NCI-H2107 treated with DMSO at 0.1 percent for 48 hours (cell line): Measurements from ENCODE around the gene DUOX1.

ENCODE experiments used
- DNase-seq: peaks from one replicate; lab custom pipeline; 2025; ENCODE audit not compliant: unreplicated experiment; lab: John Stamatoyannopoulos, UW

The DUOX1 gene

GRCh38 chr15:45139770-45140169, 10.0 kb downstream of the DUOX1 start:
- no peak for DNase-seq

DNA sequence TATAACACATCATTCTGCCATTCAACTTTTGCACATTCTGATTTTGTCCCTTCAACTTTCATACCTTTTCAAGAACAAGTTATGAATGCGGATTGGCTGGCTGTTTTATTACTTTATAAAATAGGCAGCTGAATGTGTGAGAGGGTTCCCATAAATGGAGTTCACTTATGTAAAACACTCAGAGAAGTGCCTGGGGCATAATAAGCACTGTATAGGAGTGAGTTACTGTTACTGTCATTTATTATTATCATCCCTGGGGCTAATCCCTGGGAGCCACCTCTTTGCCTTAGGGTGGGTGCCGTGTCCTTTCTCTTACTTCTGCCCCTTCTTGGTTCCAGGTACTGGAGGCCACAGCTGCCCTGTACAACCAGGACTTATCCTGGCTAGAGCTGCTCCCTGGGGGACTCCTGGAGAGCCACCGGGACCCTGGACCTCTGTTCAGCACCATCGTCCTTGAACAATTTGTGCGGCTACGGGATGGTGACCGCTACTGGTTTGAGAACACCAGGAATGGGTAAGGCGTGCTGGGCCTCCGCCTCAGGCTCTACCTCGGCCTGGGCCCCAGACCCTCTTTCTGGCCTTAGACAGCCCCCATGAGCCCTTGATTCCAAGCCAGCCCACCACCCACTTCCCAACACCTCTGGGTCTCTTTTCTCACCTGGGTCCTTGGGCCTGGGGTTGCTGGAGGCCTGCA, 10.9 kb downstream of the DUOX1 start:
- no peak for DNase-seq

GRCh38 chr15:45141386-45141785, 11.6 kb downstream of the DUOX1 start:
- DNase-seq, result no peak

DNA sequence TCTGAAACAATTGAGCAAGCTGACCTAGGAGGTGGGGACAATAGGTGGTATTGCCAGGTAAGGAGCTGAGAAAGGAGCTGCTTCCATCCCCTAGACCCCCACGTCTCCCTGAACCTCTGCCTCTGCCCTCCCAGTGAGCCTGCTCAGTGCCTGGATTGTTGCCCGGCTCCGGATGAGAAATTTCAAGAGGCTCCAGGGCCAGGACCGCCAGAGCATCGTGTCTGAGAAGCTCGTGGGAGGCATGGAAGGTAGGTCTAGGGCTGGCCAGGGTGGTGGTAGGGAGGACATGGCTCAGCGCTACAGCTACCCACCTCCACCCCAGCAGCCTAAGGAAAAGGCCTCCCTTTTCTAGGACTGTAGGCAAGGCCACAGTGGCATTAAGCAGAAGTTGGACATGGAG, 13.3 kb downstream of the DUOX1 start:
- DNase-seq, result no peak

DNA sequence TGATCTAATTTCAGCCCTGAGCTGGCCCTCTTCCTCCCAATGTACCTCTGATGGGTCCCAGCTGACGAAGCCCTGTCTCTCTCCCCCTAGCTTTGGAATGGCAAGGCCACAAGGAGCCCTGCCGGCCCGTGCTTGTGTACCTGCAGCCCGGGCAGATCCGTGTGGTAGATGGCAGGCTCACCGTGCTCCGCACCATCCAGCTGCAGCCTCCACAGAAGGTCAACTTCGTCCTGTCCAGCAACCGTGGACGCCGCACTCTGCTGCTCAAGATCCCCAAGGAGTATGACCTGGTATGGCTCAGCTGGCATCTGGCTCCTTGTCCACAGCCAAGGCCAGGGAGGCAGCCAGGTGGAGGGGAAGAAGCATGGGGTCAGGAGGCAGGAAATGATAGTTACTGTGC, 14.2 kb downstream of the DUOX1 start:
- no peak for DNase-seq

GRCh38 chr15:45144775-45145174, 15.0 kb downstream of the DUOX1 start:
- no peak for DNase-seq

DNA sequence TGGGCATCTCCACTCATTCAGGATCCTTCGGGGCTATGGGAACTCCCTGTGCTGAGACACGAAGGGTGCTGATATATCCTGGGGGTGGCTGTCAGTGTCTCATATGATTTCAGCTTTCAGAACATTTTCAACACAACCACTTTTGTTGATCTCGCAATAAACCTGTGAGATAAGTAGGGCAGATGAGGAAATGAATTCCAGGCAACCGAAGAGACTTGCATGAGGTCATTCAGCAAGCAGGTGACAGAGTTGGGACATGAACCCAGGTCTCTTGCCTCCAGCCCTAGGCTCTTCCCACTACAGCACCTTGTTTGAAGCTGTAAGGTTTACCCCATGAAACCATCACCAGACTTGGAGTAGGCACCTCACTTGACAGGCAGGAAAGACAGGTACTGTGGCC, 16.6 kb downstream of the DUOX1 start:
- DNase-seq, result no peak

- no peak for DNase-seq
These were observed 17.8 kb downstream of the DUOX1 start for GRCh38 chr15:45147606-45148005.

DNA sequence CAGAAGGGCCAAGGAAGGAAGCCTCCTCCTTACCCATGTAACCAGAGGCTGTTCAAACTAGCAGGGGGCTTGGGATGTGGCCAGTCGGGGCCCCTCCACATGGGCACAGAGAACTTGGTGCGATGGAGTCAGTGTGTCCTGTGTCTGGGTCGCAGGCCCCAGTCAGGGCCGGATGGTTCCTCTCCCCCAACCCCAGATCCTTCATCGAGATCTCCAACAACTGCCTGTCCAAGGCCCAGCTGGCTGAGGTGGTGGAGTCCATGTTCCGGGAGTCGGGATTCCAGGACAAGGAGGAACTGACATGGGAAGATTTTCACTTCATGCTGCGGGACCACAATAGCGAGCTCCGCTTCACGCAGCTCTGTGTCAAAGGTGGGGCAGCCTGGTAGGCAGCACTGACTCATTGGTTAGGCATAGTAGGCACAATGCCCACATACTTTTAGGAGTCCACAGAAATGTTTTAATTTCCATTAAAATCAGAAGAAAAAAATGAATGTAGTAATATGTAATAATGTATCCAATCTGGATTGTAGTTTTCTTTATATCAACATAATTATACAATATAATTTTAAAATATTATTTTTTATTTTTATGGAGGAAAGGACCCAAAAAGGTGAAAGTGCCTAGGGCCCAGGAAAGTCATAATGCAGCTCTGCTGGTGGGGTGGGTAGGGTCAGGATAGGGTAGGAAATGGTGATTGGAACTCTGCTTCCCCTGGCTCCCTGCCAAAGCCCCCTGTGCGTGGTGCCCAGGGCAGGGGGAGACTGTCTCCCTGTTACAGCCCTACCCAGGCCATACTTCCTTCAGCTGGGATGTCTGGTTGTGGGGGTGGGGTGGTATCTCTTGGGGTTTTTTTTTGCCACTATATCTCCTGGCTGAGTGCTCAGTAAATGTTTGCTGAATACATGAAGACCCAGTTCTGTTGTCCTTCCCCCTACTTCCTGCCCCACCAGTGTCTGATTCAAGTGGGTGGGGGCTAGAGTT, 18.6 kb downstream of the DUOX1 start:
- no peak for DNase-seq

DNA sequence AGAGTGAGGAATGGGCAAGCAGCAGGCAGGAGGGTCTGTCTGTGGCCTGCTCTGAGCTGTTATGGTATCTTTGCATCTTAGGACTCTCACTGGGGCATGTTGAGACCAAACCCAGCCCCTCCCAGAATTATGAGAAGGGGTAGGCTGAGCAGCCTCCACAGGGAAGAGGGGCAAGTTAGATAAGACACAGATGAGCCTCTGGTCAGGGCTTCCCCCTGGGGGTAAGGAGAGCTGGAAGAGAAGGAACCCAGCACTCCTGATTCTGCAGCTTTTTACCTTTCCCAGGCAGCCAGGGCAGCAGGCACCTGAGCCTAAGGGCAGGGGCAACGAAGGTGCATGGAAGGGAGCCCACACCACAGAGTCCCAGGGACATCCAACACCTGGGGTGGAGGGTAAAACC, 19.3 kb downstream of the DUOX1 start:
- no peak for DNase-seq

GRCh38 chr15:45150481-45150880, 20.7 kb downstream of the DUOX1 start:
- no peak for DNase-seq

DNA sequence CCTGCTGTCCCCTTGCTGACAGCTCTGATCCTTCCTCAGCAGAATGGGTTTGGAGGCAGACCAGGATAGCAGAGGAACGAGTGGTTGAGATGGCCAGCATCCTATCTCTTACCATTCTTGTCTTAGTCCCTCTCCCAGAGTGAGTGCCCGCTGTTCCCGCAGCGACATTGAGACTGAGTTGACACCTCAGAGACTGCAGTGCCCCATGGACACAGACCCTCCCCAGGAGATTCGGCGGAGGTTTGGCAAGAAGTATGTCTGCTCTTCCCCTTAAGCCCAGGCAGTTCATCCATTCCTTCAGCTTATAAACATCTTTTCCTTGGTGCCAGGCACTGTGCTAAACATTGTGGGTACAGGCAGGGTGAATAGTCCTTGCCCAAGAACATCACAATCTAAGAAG, 21.2 kb downstream of the DUOX1 start:
- DNase-seq, result no peak

DNA sequence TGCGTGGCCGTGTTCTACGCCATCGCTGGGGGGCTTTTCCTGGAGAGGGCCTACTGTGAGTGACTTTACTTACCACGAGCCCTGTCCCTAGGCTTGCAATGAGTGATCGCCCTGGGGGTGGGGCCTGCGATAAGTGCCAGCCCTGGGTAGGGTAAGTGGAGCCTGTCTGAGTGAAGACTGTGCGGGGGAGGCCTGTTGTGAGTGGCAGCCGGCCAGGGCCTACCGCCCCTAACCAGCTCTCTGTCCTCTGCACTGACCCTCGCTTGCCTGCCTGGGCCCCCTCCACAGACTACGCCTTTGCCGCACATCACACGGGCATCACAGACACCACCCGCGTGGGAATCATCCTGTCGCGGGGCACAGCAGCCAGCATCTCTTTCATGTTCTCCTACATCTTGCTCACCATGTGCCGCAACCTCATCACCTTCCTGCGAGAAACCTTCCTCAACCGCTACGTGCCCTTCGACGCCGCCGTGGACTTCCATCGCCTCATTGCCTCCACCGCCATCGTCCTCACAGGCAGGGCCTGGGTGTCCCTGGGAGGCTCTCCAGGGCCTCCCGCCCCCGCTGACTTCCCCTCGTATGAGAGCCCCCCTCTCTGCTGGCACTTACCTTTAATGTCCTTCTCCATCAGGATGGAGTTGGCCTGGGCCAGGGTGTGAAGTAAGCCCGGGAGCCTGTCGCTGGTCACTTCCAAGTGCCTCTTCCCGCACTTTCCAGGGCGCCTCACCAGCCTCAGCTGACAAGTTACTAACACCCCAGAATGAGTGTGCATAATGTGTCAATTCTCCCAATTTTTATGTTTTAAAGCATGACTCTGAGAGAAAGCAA, 22.4 kb downstream of the DUOX1 start:
- DNase-seq, result no peak

DNA sequence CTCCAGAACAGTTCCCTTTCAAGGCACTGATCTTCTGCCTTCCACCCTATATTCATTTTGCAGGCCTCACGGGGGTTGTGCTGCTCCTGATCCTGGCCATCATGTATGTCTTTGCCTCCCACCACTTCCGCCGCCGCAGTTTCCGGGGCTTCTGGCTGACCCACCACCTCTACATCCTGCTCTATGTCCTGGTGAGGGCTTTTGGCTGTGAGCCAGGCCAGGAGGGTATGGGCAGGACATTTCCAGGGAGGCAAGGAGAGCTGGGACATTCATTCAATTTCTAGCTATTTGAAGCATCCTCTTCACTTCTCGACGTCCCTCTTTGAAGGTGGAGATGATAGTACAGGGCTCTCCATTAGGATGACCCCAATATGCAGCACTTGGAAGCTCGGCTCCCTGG, 25.9 kb downstream of the DUOX1 start:
- no peak for DNase-seq

DNA sequence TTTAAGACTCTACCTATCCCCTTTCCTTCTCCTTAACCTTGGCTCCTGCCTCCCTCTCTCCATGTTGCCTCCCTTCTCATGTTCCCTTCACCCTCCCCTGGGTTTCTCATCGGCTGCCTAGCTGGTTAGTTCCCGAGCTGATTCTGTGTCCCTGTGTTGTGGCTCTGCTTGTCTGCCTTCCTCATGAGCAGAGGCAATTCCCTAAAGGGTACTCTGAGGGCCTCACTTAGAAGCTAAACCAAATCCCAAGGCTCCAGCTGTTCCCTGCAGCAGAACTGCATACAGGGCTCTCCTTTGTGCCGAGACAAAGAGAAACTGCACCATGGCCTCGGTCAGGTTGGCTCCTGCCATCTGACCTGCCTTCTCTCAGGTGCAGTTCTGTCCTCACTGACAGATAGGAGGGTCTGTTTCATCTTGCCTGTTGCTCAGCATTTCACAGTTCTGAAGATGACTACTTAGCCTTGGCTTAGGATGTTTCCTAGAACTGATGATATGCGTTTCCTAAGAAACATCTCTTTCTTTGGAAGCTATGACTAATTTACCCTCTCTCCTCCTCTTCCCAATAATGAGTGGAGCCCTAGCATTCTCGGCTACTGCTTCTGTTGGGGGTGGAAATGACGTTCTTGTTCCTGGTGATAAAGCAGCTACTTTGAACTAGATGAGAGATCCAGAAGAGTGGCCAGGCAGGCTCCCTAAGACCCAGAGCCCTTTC, 27.1 kb downstream of the DUOX1 start:
- peak; percentile 47 for DNase-seq

GRCh38 chr15:45157974-45158373, 28.2 kb downstream of the DUOX1 start:
- peak; percentile 51 for DNase-seq

DNA sequence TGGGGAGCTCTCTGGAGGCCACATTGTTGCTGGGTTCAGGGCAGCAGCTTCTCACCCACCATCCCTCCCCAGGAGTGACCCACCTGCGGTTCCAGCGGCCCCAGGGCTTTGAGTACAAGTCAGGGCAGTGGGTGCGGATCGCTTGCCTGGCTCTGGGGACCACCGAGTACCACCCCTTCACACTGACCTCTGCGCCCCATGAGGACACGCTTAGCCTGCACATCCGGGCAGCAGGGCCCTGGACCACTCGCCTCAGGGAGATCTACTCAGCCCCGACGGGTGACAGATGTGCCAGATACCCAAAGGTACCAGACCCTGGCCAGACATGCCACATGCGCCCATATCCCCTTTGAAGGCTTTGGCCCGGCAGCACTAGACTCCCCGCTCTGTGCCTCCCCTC, 31.9 kb downstream of the DUOX1 start:
- no peak for DNase-seq

GRCh38 chr15:45162771-45163507, 33.1 kb downstream of the DUOX1 start:
- DNase-seq, result peak; percentile 37

- DNase-seq, result no peak
These were observed 33.7 kb downstream of the DUOX1 start for GRCh38 chr15:45163508-45163856.

GRCh38 chr15:45164914-45165313, 35.1 kb downstream of the DUOX1 start:
- DNase-seq, result no peak
